Prostate gland (tissue), 2 donors: ENCODE results near the gene CDH22.

Experiments
- CTCF ChIP-seq, 4 experiments: fragments of 200-600 bp in 2 of 4; fragments of 450-650 bp in 2 of 4; sonication (generic) in 2 of 4; IDR thresholded peaks; 1 replicate in 3 of 4; 2 replicates in 1 of 4; pipeline ENCODE4 v1.5.1; 2016 to 2019; ENCODE audit warnings: antibody characterized with exemption in 4 of 4, mild to moderate bottlenecking in 2 of 4, moderate library complexity in 2 of 4
- POLR2A ChIP-seq: fragments of 450-650 bp; IDR thresholded peaks from one replicate; pipeline ENCODE4 v1.6.1; 2016; ENCODE audit warnings: antibody characterized with exemption, mild to moderate bottlenecking

- TF ChIP-seq POLR2A = no peak
- TF ChIP-seq CTCF (IDR thresholded peaks at IDR 0.05) = no peak
These were observed 37.1 kb downstream of the CDH22 start for GRCh38 chr20:46270977-46271744.
